Stimulated activated effector memory CD8-positive, alpha-beta T cell treated with anti-CD3 and anti-CD28 coated beads, Interleukin-12 subunit alpha, Interleukin-12 subunit beta, amount 100 ng/mL, for 72 hours (primary cell): ENCODE results near the gene LRRC49.
A peak's percentile ranks its signal among the peaks of the same experiment; 100 is the strongest.
"Not testable (repeated sequence)": the region's sequence is repeated elsewhere in the genome, so short reads cannot be mapped to it uniquely, and the experiment has no call there.

Source experiments
- ATAC-seq: fragments of 150-1000 bp; cut with Tn5 transposase; 2 replicates; pipeline ENCODE4 v1.10.0; 2021
- DNase-seq, 2 donors: peaks; one replicate each; pipeline ENCODE4 v3.0.0; 2021 to 2022; ENCODE audit warnings: low spot score in 2 of 2
- H3K27ac Mint-ChIP-seq: one replicate; pipeline ENCODE4 v1.8.0; 2022; ENCODE audit warnings: mild to moderate bottlenecking, mixed read lengths
- H3K36me3 Mint-ChIP-seq: one replicate; pipeline ENCODE4 v1.8.0; 2022; ENCODE audit warnings: mild to moderate bottlenecking, mixed read lengths
- H3K4me1 Mint-ChIP-seq: one replicate; pipeline ENCODE4 v1.8.0; 2022; ENCODE audit warnings: mixed read lengths
- H3K4me3 Mint-ChIP-seq: one replicate; pipeline ENCODE4 v1.8.0; 2022; ENCODE audit warnings: mild to moderate bottlenecking, mixed read lengths
- H3K9me3 Mint-ChIP-seq: one replicate; pipeline ENCODE4 v1.8.0; 2022; ENCODE audit warnings: mixed read lengths

Gene LRRC49

DNA sequence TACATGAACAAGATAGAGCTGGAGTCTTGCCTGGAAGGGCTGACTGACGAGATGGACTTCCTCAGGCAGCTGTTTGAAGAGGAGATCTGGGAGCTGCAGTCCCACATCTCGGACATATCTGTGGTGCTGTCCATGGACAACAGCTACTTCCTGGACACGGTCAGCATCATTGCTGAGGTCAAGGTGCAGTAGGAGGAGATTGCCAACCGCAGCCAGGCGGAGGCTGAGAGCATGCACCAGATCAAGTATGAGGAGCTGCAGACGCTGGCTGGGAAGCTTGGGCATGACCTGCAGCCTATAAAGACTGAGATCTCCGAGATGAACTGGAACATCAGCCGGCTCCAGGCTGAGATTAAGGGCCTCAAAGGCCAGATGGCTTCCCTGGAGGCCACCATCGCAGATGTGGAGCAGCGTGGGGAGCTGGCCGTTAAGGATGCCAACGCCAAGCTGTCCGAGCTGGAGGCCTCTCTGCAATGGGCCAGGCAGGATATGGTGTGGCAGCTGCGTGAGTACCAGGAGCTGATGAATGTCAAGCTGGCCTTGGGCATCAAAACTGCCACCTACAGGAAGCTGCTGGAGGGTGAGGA lies 33.2 kb upstream of the LRRC49 start:
- no peak overlapping the region for H3K27ac Mint-ChIP-seq
- no peaks in the 10 kb centered on the region for H3K36me3 Mint-ChIP-seq
- ATAC-seq: no peak
- peaks cover 3% of the 10 kb centered on the region for H3K4me1 Mint-ChIP-seq
- H3K9me3 Mint-ChIP-seq: no peaks in the 10 kb centered on the region
- H3K4me3 Mint-ChIP-seq: no peak overlapping the region
- no peak for DNase-seq

DNA sequence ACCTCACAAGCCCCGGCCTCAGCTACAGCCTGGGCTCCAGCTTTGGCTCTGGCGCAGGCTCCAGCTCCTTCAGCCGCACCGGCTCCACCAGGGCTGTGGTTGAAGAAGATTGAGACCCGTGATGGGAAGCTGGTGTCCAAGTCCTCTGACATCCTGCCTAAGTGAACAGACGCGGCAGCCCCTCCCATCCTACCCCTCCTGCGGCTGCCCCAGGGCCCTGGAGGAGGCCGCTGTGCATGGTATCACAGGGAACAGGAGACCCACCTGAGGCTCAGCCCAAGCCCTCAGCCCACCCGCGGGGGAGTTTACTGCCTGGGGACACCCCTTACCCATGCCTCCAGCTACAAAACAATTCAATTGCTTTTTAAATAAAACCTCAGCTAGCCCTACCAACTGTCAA lies 32.6 kb upstream of the LRRC49 start:
- ATAC-seq (no peak), DNase-seq (no peak)
- Mint-ChIP-seq H3K36me3 (no peaks in the 10 kb centered on the region), H3K9me3 (no peaks in the 10 kb centered on the region), H3K4me1 (no peaks in the 10 kb centered on the region), H3K27ac (no peak overlapping the region), H3K4me3 (no peak overlapping the region)

DNA sequence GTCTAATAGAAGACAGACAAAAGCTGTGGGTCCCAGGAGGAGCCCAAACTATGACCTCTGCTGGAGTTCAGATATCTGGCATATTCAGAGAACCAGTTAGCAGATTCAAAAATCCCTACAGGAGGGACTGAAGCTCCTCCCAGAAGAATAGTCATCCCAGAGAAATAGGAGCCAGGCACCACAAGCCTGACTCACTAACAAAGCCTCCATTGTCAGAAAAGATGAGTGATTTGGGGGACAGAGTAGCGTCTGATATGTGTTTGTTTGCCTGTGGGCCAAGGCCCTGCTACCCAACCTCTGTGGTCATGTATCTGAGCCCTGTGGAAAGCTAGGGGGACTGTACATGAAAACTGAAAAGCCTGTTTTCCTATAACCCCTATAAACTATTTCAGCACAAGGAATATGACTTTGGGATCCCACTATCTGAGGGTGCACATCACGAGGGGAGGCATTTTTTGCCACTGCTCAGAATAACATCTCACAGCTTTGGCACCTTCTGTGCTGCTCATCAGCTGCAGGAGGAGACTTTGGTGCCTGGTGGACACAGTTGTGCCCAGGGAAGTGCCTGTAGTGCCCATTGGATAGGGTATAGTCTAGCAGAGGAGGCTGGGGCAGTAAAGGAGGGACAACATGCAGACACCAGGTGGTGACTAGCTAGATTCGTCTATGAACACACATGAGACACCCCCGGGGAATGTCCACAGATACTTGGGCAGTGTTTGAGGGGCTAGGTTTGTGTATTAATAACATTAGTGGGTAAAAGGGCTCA lies 29.0 kb upstream of the LRRC49 start:
- ATAC-seq: peak; percentile 21
- no peak overlapping the region for H3K27ac Mint-ChIP-seq
- DNase-seq: no peak
- H3K4me3 Mint-ChIP-seq: no peak overlapping the region
- H3K4me1 Mint-ChIP-seq: no peaks in the 10 kb centered on the region
- H3K36me3 Mint-ChIP-seq: no peaks in the 10 kb centered on the region
- H3K9me3 Mint-ChIP-seq: no peaks in the 10 kb centered on the region

DNA sequence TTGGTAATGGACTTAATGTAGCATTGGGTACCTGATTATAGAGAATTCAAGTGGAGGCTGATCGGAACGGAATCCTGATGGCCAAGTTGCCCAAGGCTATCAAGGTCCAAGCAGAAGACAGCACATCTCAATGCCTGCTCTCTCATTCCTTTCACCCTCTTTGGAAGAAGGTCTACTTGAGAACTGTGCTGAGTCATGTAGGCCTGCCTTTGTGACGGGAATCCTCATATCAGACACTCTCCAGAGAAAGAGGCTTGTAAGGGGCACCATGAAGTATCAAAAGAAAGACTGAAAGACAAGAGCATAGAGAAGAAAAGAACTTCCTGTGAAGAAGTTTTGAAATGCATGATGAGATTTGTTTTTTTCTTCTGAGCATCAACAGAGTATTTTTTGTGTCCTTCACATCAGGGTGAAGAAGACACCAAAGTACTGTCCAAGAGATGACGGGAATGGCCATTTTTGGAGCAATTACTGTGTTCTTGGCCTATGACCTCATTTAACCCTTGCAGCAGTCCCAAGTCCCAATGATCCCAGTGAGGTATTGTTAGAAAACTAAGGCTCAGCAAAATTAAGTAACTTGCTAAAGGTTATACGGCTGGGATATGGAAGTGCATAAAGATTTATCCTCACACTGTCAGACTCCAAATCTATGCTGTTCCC lies 25.5 kb upstream of the LRRC49 start:
- DNase-seq: no peak
- H3K4me1 Mint-ChIP-seq: no peaks in the 10 kb centered on the region
- H3K36me3 Mint-ChIP-seq: no peaks in the 10 kb centered on the region
- H3K4me3 Mint-ChIP-seq: no peak overlapping the region
- no peak for ATAC-seq
- H3K9me3 Mint-ChIP-seq: no peaks in the 10 kb centered on the region
- H3K27ac Mint-ChIP-seq: no peak overlapping the region

DNA sequence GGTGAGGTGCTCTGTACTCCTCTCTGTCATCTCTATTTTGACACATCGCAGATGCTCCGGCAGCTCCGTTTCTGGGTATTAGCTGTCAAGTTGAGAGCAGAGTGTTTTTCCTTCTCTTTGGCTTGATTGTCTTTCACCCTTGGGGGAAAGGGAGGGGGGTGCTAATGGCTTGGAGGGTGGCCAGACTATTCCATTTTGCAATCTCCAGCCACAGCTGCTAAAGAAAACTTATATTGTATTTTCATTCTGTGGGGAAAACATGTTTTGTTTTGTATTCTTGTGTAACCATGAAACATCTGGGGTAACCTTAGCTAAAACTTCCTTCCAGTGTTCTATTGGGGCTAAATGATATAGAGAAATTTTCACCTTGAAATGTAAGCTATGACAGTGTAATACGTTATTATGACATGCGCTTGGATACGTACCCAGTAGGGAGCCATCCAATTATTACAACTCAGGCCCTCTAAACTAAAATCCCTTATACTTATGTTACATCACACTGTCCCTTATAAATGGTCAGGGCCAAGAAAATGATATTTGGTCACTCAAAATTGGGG lies 24.6 kb upstream of the LRRC49 start:
- H3K4me1 Mint-ChIP-seq: no peaks in the 10 kb centered on the region
- H3K4me3 Mint-ChIP-seq: no peak overlapping the region
- no peaks in the 10 kb centered on the region for H3K9me3 Mint-ChIP-seq
- H3K36me3 Mint-ChIP-seq: no peaks in the 10 kb centered on the region
- no peak for ATAC-seq
- no peak overlapping the region for H3K27ac Mint-ChIP-seq
- DNase-seq: no peak

DNA sequence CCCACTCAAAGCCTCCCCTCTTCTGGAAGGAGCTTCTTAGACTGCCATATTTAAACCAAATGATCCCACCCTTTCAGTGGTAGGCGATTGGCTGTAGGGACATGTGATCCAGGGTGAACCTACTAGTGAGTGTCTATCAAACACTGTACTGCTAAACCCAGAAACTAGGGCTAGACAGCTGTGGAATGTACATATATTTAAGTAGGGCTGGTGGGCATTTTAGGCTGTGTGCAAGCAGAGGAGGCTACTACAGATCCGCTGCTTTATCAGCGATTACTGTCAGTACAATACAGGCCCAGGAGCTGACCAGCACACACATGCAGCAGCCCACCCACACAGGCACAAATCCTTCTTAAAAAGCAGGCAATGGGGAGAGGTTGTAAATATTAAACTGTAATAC lies 23.3 kb upstream of the LRRC49 start:
- H3K27ac Mint-ChIP-seq: no peak overlapping the region
- ATAC-seq: no peak
- DNase-seq: no peak
- H3K4me1 Mint-ChIP-seq: no peaks in the 10 kb centered on the region
- H3K9me3 Mint-ChIP-seq: no peaks in the 10 kb centered on the region
- no peaks in the 10 kb centered on the region for H3K36me3 Mint-ChIP-seq
- H3K4me3 Mint-ChIP-seq: no peak overlapping the region

DNA sequence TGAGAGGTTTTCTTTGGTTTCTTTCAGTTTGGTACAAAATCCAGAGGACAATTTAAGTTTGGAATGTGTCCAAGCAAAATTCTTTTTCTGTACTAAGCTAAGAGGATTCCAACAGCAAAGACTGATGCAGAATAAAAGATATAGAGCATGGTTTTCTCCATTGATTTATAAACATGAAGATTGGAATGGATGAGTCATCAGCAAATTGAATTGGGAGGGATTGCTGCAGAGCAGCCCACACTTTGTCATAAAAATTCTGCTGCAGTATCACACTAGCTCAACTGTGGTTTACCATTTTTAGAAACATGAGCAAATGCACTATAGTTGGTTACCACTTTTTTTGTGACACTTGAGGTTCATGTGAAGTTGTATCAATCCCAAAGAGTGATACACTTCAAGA lies 22.6 kb upstream of the LRRC49 start:
- Mint-ChIP-seq H3K9me3 (no peaks in the 10 kb centered on the region), H3K36me3 (no peaks in the 10 kb centered on the region), H3K4me3 (no peak overlapping the region), H3K4me1 (no peaks in the 10 kb centered on the region), H3K27ac (no peak overlapping the region)
- ATAC-seq (peak; percentile 68), DNase-seq (no peak)

DNA sequence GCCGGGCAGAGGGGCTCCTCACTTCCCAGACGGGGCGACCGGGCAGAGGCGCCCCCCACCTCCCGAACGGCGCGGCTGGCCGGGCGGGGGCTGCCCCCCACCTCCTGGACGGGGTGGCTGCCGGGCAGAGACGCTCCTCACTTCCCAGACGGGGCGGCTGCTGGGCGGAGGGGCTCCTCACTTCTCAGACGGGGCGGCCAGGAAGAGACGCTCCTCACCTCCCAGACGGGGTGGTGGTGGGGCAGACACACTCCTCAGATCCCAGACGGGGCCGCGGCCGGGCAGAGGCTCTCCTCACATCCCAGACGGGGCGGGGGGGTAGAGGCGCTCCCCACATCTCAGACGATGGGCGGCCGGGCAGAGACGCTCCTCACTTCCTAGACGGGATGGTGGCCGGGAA lies 21.1 kb upstream of the LRRC49 start:
- H3K9me3 Mint-ChIP-seq, H3K4me1 Mint-ChIP-seq, ATAC-seq, H3K36me3 Mint-ChIP-seq, H3K4me3 Mint-ChIP-seq, H3K27ac Mint-ChIP-seq, DNase-seq: not testable (repeated sequence)

DNA sequence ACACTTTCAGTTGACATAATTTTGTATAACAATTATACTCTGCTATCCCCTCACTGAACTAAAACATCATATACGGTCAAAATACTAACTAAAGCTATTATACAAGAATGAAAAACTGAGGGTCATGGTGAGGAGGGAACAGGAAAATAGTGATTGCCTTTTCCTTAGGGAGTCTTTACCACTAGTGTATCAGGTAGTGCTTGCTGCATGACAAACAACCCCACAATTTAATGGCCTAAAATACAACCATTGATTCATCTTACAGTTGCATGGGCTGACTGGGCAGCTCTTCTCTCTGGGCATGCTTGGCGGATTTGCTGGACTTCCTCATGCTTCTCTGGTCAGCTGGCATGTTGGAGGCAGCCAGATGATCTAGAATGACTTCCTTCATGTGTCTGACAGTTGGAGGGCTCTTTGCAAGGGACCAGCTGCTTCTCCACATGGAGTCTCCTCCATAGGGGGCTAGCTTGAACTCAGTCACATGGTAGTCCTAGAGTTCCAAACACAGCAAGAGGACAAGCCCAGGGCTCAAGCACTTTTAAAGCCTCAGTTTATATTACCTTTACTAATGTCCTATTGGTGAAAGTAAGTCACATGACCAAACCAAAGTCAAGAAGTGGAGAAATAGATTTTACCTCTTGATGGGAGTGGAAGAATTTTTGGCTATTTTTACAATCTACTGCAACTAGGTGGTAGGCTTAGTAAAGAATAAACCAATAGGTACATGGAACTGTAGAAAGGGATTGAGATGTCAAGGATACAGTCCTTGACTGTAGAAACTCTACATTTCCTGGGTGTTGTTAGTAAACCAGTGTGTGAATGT lies 19.2 kb upstream of the LRRC49 start:
- Mint-ChIP-seq H3K4me1 (no peaks in the 10 kb centered on the region), H3K36me3 (no peaks in the 10 kb centered on the region), H3K4me3 (no peak overlapping the region), H3K9me3 (no peaks in the 10 kb centered on the region), H3K27ac (no peak overlapping the region)
- DNase-seq: no peak
- no peak for ATAC-seq

DNA sequence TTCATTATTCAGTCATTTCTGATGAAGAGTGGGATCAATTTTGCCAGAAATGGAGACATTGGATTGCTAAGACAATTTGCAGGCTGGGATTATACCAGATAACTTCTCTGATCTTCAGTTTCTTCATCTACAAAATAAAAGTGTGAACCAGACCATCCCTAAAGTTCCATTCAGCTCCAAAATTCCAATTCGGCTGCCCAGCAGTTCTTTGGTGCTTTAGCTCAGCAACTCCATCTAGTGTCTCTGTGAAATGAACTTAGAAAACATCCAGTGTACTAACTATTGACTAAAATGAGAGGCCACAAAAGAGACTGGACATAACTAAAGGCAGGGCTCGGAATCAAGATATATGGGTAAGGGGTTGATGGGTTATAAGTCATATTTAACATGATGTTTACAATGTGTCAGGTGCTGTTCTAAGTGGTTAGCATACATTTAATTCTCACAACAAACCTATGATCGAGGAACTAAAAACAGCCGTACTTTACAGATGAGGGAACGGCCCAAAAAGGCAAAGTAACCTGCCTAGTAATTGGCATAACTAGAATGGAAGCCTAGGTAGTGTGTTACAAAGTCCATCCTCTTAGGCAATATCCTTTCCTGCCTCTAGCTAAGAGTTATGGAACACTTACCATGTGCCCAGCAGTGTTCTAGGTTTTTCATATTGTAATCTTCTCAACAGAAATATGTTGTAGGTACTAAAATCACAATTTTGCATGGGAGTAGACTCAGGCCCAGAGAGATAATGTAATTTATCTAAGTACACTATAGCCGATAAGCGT lies 17.4 kb upstream of the LRRC49 start:
- Mint-ChIP-seq H3K4me1 (no peaks in the 10 kb centered on the region), H3K36me3 (no peaks in the 10 kb centered on the region), H3K9me3 (no peaks in the 10 kb centered on the region), H3K27ac (no peak overlapping the region), H3K4me3 (no peak overlapping the region)
- DNase-seq: no peak
- ATAC-seq: no peak

DNA sequence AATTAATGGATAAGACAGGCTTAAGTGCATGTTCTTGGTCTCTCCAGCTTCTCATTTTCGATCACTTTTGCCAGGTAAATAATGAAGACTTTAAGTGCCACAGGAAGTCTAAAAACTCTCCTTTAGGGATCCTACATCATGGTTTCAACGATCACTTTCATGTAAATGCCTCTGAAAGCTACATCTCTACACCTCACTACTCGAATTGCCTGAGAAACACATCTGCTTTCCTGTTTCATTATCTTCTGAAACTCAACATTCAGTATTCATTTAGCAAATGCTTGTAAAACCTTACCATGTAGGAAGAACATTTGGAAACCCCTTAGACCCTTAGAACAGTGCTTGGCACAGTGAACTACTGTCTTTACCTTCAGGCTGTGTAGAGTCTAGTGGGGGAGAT lies 16.6 kb upstream of the LRRC49 start:
- ATAC-seq (no peak), DNase-seq (no peak)
- Mint-ChIP-seq H3K36me3 (no peaks in the 10 kb centered on the region), H3K4me3 (no peak overlapping the region), H3K4me1 (no peaks in the 10 kb centered on the region), H3K9me3 (no peaks in the 10 kb centered on the region), H3K27ac (no peak overlapping the region)

DNA sequence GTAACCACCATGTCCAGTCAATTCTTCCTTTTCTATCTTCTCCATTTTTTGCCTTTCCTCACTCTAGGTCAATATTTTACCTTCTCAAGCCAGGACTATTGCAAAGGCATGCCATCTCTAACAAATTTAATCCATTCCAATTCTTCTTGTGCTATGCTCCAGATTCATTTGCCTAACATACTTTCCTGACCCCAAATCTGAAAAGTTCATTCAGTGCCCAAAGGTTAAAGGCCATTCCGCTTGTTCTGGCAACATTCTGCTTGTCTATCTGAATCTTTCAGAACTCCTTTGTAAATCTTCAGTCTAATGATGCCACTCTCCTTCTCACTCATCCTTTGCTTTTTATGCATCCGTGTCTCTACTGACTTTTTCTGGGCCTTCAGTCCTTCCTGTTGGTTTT lies 15.9 kb upstream of the LRRC49 start:
- no peaks in the 10 kb centered on the region for H3K36me3 Mint-ChIP-seq
- H3K9me3 Mint-ChIP-seq: no peaks in the 10 kb centered on the region
- DNase-seq (no peak), ATAC-seq (no peak)
- H3K4me1 Mint-ChIP-seq: no peaks in the 10 kb centered on the region
- H3K4me3 Mint-ChIP-seq: no peak overlapping the region
- H3K27ac Mint-ChIP-seq: no peak overlapping the region

DNA sequence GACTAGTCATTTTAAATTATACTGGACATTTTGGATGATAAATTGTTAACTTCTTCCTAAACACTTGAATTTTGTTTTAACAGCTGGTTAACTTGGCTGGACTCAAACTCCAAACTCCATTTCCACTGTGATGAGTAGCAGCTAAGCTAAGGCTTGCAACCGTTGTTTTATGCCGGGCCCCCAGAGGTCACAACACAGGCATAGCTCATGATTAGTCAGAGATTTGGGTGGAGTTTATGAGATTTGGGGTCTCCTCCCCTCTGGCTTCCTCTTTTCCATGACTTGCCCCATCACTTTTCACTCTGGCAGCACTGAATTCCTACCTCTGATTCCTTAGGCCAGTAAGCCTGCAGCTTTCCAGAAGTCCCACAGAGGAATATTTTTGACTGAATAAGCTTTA lies 13.2 kb upstream of the LRRC49 start:
- Mint-ChIP-seq H3K9me3 (no peaks in the 10 kb centered on the region), H3K4me3 (no peak overlapping the region), H3K36me3 (no peaks in the 10 kb centered on the region), H3K4me1 (no peaks in the 10 kb centered on the region), H3K27ac (no peak overlapping the region)
- ATAC-seq: no peak
- DNase-seq: no peak

DNA sequence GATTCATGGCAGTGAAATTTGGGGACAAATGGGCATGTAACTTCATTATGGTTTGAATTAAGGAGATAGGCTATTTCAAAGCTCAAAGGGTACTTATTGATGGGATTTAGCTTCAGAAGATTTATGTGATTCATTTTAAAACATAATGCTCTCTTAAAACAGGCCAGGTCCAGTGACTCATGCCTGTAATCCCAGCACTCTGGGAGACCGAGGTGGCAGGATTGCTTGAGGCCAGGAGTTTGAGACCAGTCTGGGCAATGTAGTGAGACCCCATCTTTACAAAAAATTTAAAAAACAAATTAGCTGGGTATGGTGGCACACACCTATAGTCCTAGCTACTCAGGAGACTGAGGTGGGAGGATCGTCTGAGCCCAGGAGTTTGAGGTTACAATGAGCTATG lies 11.8 kb upstream of the LRRC49 start:
- Mint-ChIP-seq H3K27ac (no peak overlapping the region), H3K36me3 (no peaks in the 10 kb centered on the region), H3K9me3 (no peaks in the 10 kb centered on the region), H3K4me1 (no peaks in the 10 kb centered on the region), H3K4me3 (no peak overlapping the region)
- DNase-seq: no peak
- ATAC-seq: no peak

DNA sequence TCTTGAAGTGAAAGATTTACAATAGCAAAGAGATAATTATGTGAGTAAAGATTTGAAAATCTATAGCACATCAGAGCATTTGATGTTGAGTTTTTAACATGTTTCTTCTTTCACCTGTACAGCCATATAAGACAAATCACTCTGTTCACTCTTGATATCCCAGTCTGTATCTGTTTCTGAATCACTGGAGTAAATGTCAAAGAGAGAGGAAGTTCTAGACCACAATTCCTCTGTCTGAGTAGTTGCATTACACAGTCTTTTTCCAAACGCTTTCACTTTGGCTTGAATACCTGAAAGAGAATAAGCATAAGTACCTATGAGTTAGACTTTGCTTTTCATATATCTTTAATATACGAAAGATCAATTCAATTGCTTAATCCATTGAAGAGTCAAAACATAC lies 10.3 kb upstream of the LRRC49 start:
- ATAC-seq (no peak), DNase-seq (no peak)
- Mint-ChIP-seq H3K27ac (no peak overlapping the region), H3K36me3 (no peaks in the 10 kb centered on the region), H3K4me3 (no peak overlapping the region), H3K4me1 (no peaks in the 10 kb centered on the region), H3K9me3 (no peaks in the 10 kb centered on the region)
